Hematopoietic multipotent progenitor cell treated with erythropoietin and hydrocortisone succinate and interleukin-3 and kit ligand, for 17 days (in vitro differentiated cells): ENCODE results near the gene TNNI2.
A peak's percentile ranks its signal among the peaks of the same experiment; 100 is the strongest.

Experiments used
- DNase-seq: peaks from one replicate; pipeline ENCODE4 v3.0.0-alpha.2; 2015; ENCODE audit warnings: low spot score

The TNNI2 gene

GRCh38 chr11:1821562-1821961, 17.2 kb upstream of the TNNI2 start:
- DNase-seq, result no peak

- DNase-seq, result no peak
Observed at GRCh38 chr11:1822648-1823375, 16.0 kb upstream of the TNNI2 start.

- DNase-seq, result no peak
Observed at GRCh38 chr11:1823376-1824220, 15.2 kb upstream of the TNNI2 start.

- no peak for DNase-seq
Observed at GRCh38 chr11:1824221-1825038, 14.4 kb upstream of the TNNI2 start.

GRCh38 chr11:1825039-1825740, 13.6 kb upstream of the TNNI2 start:
- no peak for DNase-seq

GRCh38 chr11:1825785-1826451, 12.9 kb upstream of the TNNI2 start:
- no peak for DNase-seq

- no peak for DNase-seq
Observed at GRCh38 chr11:1826552-1827094, 12.2 kb upstream of the TNNI2 start.

- DNase-seq, result no peak
Observed at GRCh38 chr11:1827095-1827813, 11.5 kb upstream of the TNNI2 start.

- DNase-seq, result no peak
Observed at GRCh38 chr11:1827931-1828330, 10.8 kb upstream of the TNNI2 start.

- DNase-seq, result no peak
Observed at GRCh38 chr11:1828542-1828941, 10.2 kb upstream of the TNNI2 start.

- no peak for DNase-seq
Observed at GRCh38 chr11:1829039-1829820, 9.6 kb upstream of the TNNI2 start.

GRCh38 chr11:1830004-1830321, 8.8 kb upstream of the TNNI2 start:
- no peak for DNase-seq

- no peak for DNase-seq
Observed at GRCh38 chr11:1830322-1831223, 8.2 kb upstream of the TNNI2 start.

GRCh38 chr11:1831338-1832210, 7.2 kb upstream of the TNNI2 start:
- DNase-seq, result no peak

GRCh38 chr11:1832211-1832919, 6.4 kb upstream of the TNNI2 start:
- peak; percentile 64 for DNase-seq

- DNase-seq, result no peak
Observed at GRCh38 chr11:1832920-1833295, 5.9 kb upstream of the TNNI2 start.

- no peak for DNase-seq
Observed at GRCh38 chr11:1834062-1834610, 4.6 kb upstream of the TNNI2 start.
